Embryonic facial prominence (tissue), 1 donor: ENCODE measurements around the gene DMRTA1.
"Not testable (repeated sequence)": the region's sequence is repeated elsewhere in the genome, so short reads cannot be mapped to it uniquely, and the experiment has no call there.

Source experiments
- DNase-seq: peaks from one replicate; pipeline ENCODE4 v3.0.0-alpha.2; 2016; ENCODE audit errors: extremely low spot score

The DMRTA1 gene

DNA sequence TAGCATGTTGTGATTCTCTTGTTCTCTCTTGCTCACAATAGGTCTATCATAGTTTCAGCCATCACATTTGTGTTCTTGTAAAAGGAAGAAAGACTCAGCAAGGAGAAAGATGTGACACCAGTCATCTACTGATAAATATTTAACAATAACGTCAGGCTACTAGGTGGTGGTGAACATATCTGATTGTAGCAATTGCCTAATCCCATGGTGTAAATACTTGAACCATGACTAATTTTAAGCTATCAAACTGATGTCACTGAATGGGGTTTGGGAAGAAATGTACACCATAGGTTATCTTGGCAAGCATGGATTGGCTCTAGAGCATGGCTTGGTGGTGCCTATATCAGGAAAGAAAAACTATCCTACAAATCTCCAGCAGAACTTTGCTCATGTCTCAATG, 16.6 kb downstream of the DMRTA1 start:
- DNase-seq = no peak

GRCh38 chr9:22469928-22470544, 23.4 kb downstream of the DMRTA1 start:
- no peak for DNase-seq

DNA sequence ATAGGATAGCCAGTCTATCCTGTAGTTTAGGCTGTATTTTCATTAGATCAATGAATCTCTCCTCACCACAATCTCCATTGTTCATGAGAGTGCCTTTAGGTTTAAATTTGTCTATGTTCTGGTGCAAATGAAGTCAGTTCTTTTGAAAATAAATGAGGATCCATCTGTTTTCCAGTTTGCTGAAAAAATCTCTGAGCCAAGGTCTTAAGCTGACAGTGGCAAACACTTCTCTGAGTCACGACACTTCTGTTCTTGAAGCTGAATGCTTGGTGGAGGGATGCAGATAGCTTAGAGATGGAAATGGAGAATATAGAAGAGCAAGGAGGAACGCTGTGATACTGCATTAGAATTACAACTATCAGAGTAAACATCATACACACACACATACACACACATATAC, 34.9 kb downstream of the DMRTA1 start:
- DNase-seq = no peak

DNA sequence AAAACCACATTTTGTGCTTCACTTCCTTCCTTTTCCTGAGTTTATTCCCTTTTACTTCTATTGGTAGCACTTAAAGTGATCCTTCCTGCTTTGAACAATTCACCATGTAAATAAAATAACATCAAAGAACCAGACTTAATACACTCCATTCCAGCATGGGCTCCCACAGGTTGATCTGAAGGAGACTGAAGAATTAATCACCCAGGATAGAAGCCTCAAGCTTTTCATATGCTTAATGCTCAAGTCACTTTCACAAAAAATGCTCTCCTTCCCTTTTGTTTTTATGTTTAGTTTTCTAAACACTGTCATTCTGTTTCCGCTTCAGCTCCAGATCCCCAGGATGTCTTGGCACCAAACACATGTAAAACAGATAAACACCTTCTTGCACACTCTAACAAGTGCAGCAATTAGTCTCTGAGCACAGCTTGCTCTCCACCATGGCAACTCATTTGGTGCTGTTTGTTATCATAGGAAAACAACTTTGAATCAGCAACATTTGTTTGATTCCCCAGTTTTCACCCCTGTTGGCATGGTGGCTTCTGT, 37.0 kb downstream of the DMRTA1 start:
- DNase-seq = no peak

DNA sequence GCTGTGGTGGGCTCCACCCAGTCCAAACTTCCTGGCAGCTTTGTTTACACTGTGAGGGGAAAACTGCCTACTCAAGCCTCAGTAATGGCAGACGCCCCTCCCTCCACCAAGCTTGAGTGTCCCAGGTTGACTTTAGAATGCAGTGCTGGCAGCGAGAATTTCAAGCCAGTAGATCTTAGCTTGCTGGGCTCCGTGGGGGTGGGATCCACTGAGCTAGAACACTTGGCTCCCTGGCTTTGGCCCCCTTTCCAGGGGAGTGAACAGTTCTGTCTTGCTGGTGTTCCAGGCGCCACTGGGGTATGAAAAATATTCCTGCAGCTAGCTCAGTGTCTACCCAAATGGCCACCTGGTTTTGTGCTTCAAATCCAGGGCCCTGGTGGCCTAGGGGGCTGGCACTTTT, 49.6 kb downstream of the DMRTA1 start:
- not testable (repeated sequence) for DNase-seq
